Measurements from ENCODE around the gene SMCO4. TPM values are rescaled to one million over a fixed set of nuclear protein-coding genes. Genes with fewer than 3 reads are reported as not detected.
"Not testable (repeated sequence)": the region's sequence is repeated elsewhere in the genome, so short reads cannot be mapped to it uniquely, and the experiment has no call there.

The SMCO4 gene
- total RNA-seq, 2 donors from 2014 or later, result 4.6 to 27.5 TPM

- DNase-seq (peak in 1 of 4 donors; percentile 16), ATAC-seq (no peak)
- no peaks in the 10 kb centered on the region for H3K36me3 ChIP-seq (replicated peaks in 1 of 2; ENCODE audit: insufficient read depth in 1 of 2, low read depth in 2 of 2)
- H3K4me3 ChIP-seq, result no peak overlapping the region
- intact Hi-C loops (cut with DNase I), result no loop called here
- no peak overlapping the region for H3K27ac ChIP-seq
- H3K4me1 ChIP-seq, result peaks cover 13% of the 10 kb centered on the region
- no peaks in the 10 kb centered on the region for H3K9me3 ChIP-seq
- TF ChIP-seq POLR2A (IDR thresholded peaks at IDR 0.05) (no peak), CTCF (IDR thresholded peaks at IDR 0.05) (no peak)
- no peaks in the 10 kb centered on the region for H3K27me3 ChIP-seq
These were observed 42.6 kb upstream of the SMCO4 start for GRCh38 chr11:93585758-93586157.

GRCh38 chr11:93583490-93583889, 40.3 kb upstream of the SMCO4 start:
- intact Hi-C loops (cut with DNase I), result no loop called here
- DNase-seq, result no peak
- TF ChIP-seq CTCF (IDR thresholded peaks at IDR 0.05), result no peak
- no peak for TF ChIP-seq POLR2A (IDR thresholded peaks at IDR 0.05)
- no peaks in the 10 kb centered on the region for H3K36me3 ChIP-seq (replicated peaks in 1 of 2; ENCODE audit: insufficient read depth in 1 of 2, low read depth in 2 of 2)
- no peak for ATAC-seq
- no peaks in the 10 kb centered on the region for H3K9me3 ChIP-seq
- no peaks in the 10 kb centered on the region for H3K27me3 ChIP-seq
- peaks cover 13% of the 10 kb centered on the region for H3K4me1 ChIP-seq
- no peak overlapping the region for H3K4me3 ChIP-seq
- no peak overlapping the region for H3K27ac ChIP-seq

- no peak for TF ChIP-seq CTCF (IDR thresholded peaks at IDR 0.05)
- no peak for TF ChIP-seq POLR2A (IDR thresholded peaks at IDR 0.05)
- DNase-seq (no peak), ATAC-seq (no peak)
- Histone ChIP-seq H3K27me3 (no peaks in the 10 kb centered on the region), H3K4me1 (no peaks in the 10 kb centered on the region), H3K9me3 (no peaks in the 10 kb centered on the region), H3K27ac (no peak overlapping the region), H3K4me3 (no peak overlapping the region), H3K36me3 (replicated peaks in 1 of 2; ENCODE audit: insufficient read depth in 1 of 2, low read depth in 2 of 2) (no peaks in the 10 kb centered on the region)
- 95 to 96% methylated on average over 2 of the region's 2 CpGs for WGBS, 2 donors
- intact Hi-C loops (cut with DNase I), result no loop called here
These were observed 36.1 kb upstream of the SMCO4 start for GRCh38 chr11:93579187-93579751.

- TF ChIP-seq POLR2A (IDR thresholded peaks at IDR 0.05) (no peak), CTCF (IDR thresholded peaks at IDR 0.05) (no peak)
- intact Hi-C loops (cut with DNase I), result no loop called here
- no peaks in the 10 kb centered on the region for H3K27me3 ChIP-seq
- H3K4me3 ChIP-seq, result no peak overlapping the region
- WGBS, 2 donors, result 89 to 90% methylated on average over 1 of the region's 1 CpG
- H3K27ac ChIP-seq, result no peak overlapping the region
- H3K36me3 ChIP-seq (replicated peaks in 1 of 2; ENCODE audit: insufficient read depth in 1 of 2, low read depth in 2 of 2), result no peaks in the 10 kb centered on the region
- no peaks in the 10 kb centered on the region for H3K9me3 ChIP-seq
- ATAC-seq (no peak), DNase-seq (no peak)
- no peaks in the 10 kb centered on the region for H3K4me1 ChIP-seq
These were observed 34.1 kb upstream of the SMCO4 start for GRCh38 chr11:93577286-93577685.

GRCh38 chr11:93576870-93577269, 33.7 kb upstream of the SMCO4 start:
- H3K27me3 ChIP-seq; H3K4me3 ChIP-seq; intact Hi-C loops (cut with DNase I); H3K9me3 ChIP-seq; H3K4me1 ChIP-seq; DNase-seq; H3K36me3 ChIP-seq (replicated peaks in 1 of 2; ENCODE audit: insufficient read depth in 1 of 2, low read depth in 2 of 2); H3K27ac ChIP-seq; ATAC-seq: not testable (repeated sequence)
- 83 to 90% methylated on average over 4 of the region's 4 CpGs for WGBS, 2 donors

All from body of pancreas (tissue), 4 donors.